ENCODE results near the gene HPCA. TPM values are rescaled to one million over a fixed set of nuclear protein-coding genes. Genes with fewer than 3 reads are reported as not detected.

Gene HPCA
- total RNA-seq, 2 donors from 2014 or later = 1.2 TPM; not detected in 1

DNA sequence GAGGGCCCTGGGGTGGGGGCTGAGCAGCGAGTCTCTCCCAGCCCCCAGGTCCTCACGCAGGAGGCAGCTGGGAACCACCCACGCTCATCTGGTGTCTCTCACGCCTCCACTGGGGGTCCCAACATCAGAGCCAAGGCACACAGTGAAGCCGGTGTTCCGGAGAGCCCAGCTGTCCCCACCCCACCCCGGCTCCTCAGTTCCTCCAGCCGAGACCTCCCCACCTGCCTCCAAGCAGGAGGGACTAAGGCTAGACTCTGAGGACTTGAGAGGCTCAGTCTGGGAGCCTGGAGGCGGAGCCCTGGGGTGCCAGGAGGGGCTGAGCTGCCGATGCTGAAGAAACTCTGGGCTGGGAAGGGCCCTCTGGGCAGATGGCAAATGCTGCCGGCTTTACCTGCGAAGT, 1.6 kb upstream of the HPCA start:
- Histone ChIP-seq H3K4me1 (ENCODE audit: control insufficient read depth, insufficient read depth, low read length) (no peaks in the 10 kb centered on the region), H3K9me3 (ENCODE audit: control insufficient read depth, low read length) (no peaks in the 10 kb centered on the region), H3K27ac (ENCODE audit: low read depth, low read length) (no peak overlapping the region), H3K36me3 (ENCODE audit: control insufficient read depth, insufficient read depth, low read length) (no peaks in the 10 kb centered on the region), H3K4me3 (ENCODE audit: low read length) (no peak overlapping the region), H3K27me3 (ENCODE audit: control insufficient read depth, insufficient read depth, low read length, poor library complexity, severe bottlenecking) (peaks cover 57% of the 10 kb centered on the region), H3K9ac (ENCODE audit: extremely low read depth, low read length, poor library complexity, severe bottlenecking) (no peak overlapping the region)
- DNase-seq = no peak
- H3K9me3 Mint-ChIP-seq = no peaks in the 10 kb centered on the region
- H3K27me3 Mint-ChIP-seq (ENCODE audit: insufficient read depth) = peaks cover 74% of the 10 kb centered on the region
- TF ChIP-seq, protein P1, sequence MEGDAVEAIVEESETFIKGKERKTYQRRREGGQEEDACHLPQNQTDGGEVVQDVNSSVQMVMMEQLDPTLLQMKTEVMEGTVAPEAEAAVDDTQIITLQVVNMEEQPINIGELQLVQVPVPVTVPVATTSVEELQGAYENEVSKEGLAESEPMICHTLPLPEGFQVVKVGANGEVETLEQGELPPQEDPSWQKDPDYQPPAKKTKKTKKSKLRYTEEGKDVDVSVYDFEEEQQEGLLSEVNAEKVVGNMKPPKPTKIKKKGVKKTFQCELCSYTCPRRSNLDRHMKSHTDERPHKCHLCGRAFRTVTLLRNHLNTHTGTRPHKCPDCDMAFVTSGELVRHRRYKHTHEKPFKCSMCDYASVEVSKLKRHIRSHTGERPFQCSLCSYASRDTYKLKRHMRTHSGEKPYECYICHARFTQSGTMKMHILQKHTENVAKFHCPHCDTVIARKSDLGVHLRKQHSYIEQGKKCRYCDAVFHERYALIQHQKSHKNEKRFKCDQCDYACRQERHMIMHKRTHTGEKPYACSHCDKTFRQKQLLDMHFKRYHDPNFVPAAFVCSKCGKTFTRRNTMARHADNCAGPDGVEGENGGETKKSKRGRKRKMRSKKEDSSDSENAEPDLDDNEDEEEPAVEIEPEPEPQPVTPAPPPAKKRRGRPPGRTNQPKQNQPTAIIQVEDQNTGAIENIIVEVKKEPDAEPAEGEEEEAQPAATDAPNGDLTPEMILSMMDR (conservative IDR thresholded peaks at IDR 0.05) = no peak
- no peak overlapping the region for H3K4me3 Mint-ChIP-seq
- no peak overlapping the region for H3K27ac Mint-ChIP-seq
- 63 to 71% methylated on average over 8 to 12 of the region's 12 CpGs for WGBS, 2 experiments (ENCODE audit: insufficient coverage in 1 of 2, insufficient read length in 1 of 2)
- H3K4me1 Mint-ChIP-seq = peaks cover 4% of the 10 kb centered on the region
- H3K36me3 Mint-ChIP-seq (ENCODE audit: low read depth) = no peaks in the 10 kb centered on the region

DNA sequence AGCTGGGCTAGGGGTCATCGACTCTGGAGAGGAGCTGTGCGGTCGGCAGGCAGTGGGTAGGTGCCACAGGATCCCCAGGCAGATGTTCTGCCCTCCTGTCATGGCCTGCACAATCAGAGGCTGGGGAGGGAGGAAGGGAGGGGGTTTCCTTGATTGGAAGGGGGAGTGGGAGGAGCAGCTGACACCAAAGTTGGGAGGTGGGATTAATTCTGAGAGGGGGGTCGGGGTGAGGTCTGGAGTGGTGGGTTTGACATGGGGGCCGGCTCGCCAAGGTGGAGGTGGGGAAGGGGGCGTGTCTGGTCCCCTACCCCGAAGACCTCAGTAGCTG, 651 bp upstream of the HPCA start:
- H3K9me3 ChIP-seq (ENCODE audit: control insufficient read depth, low read length) = no peaks in the 10 kb centered on the region
- no peak overlapping the region for H3K4me3 ChIP-seq (ENCODE audit: low read length)
- H3K4me3 Mint-ChIP-seq = peak overlapping the region; percentile 25
- no peaks in the 10 kb centered on the region for H3K36me3 ChIP-seq (ENCODE audit: control insufficient read depth, insufficient read depth, low read length)
- TF ChIP-seq, protein P1 (conservative IDR thresholded peaks at IDR 0.05) = no peak
- H3K9ac ChIP-seq (ENCODE audit: extremely low read depth, low read length, poor library complexity, severe bottlenecking) = no peak overlapping the region
- no peaks in the 10 kb centered on the region for H3K36me3 Mint-ChIP-seq (ENCODE audit: low read depth)
- WGBS, 2 experiments (ENCODE audit: insufficient coverage in 1 of 2, insufficient read length in 1 of 2) = 38 to 52% methylated on average over 8 of the region's 8 CpGs
- peaks cover 66% of the 10 kb centered on the region for H3K27me3 ChIP-seq (ENCODE audit: control insufficient read depth, insufficient read depth, low read length, poor library complexity, severe bottlenecking)
- H3K27me3 Mint-ChIP-seq (ENCODE audit: insufficient read depth) = peaks cover 83% of the 10 kb centered on the region
- H3K27ac ChIP-seq (ENCODE audit: low read depth, low read length) = no peak overlapping the region
- H3K27ac Mint-ChIP-seq = no peak overlapping the region
- DNase-seq = no peak
- H3K9me3 Mint-ChIP-seq = no peaks in the 10 kb centered on the region
- no peaks in the 10 kb centered on the region for H3K4me1 ChIP-seq (ENCODE audit: control insufficient read depth, insufficient read depth, low read length)
- H3K4me1 Mint-ChIP-seq = peaks cover 4% of the 10 kb centered on the region

DNA sequence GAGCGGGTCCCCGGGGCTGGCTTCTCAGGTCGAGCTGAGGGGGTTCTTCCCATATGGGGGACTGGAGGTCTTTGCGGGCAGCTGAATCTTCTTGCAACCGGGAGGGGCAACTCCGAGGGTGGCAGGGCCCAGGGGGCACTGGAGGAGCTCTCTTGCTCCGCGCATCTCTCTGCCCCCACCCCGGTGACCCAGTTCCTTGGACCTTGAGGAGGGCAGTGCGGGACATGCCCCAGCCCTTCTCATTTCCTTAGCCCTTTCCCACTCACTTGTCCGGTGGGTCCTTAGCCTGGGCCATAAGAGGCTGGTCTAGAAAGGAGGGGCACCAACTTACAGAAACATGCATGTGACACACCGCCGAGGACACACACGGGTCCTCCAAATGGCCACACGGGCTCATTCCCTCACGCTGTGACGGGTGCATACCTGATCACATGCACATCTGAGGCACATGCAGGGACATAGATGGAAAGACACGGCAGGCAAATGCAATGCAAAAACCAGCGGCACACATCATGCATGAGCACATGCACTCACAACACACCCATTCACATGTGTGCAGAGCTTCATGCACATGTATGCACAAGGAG, 630 bp downstream of the HPCA start:
- no peak overlapping the region for H3K4me3 Mint-ChIP-seq
- no peak overlapping the region for H3K27ac Mint-ChIP-seq
- Histone ChIP-seq H3K4me3 (ENCODE audit: low read length) (no peak overlapping the region), H3K9me3 (ENCODE audit: control insufficient read depth, low read length) (no peaks in the 10 kb centered on the region), H3K36me3 (ENCODE audit: control insufficient read depth, insufficient read depth, low read length) (no peaks in the 10 kb centered on the region), H3K9ac (ENCODE audit: extremely low read depth, low read length, poor library complexity, severe bottlenecking) (no peak overlapping the region), H3K27ac (ENCODE audit: low read depth, low read length) (no peak overlapping the region), H3K27me3 (ENCODE audit: control insufficient read depth, insufficient read depth, low read length, poor library complexity, severe bottlenecking) (peaks cover 79% of the 10 kb centered on the region), H3K4me1 (ENCODE audit: control insufficient read depth, insufficient read depth, low read length) (no peaks in the 10 kb centered on the region)
- H3K4me1 Mint-ChIP-seq = peaks cover 4% of the 10 kb centered on the region
- H3K27me3 Mint-ChIP-seq (ENCODE audit: insufficient read depth) = peaks cover 84% of the 10 kb centered on the region
- no peaks in the 10 kb centered on the region for H3K36me3 Mint-ChIP-seq (ENCODE audit: low read depth)
- no peak for DNase-seq
- no peaks in the 10 kb centered on the region for H3K9me3 Mint-ChIP-seq
- TF ChIP-seq, protein P1 (conservative IDR thresholded peaks at IDR 0.05) = no peak
- 49 to 53% methylated on average over 12 to 19 of the region's 19 CpGs for WGBS, 2 experiments (ENCODE audit: insufficient coverage in 1 of 2, insufficient read length in 1 of 2)

All from endodermal cell (in vitro differentiated cells).